ENCODE measurements around the gene RINL.
A peak's percentile ranks its signal among the peaks of the same experiment; 100 is the strongest.
"Not testable (repeated sequence)": the region's sequence is repeated elsewhere in the genome, so short reads cannot be mapped to it uniquely, and the experiment has no call there.

Gene RINL

DNA sequence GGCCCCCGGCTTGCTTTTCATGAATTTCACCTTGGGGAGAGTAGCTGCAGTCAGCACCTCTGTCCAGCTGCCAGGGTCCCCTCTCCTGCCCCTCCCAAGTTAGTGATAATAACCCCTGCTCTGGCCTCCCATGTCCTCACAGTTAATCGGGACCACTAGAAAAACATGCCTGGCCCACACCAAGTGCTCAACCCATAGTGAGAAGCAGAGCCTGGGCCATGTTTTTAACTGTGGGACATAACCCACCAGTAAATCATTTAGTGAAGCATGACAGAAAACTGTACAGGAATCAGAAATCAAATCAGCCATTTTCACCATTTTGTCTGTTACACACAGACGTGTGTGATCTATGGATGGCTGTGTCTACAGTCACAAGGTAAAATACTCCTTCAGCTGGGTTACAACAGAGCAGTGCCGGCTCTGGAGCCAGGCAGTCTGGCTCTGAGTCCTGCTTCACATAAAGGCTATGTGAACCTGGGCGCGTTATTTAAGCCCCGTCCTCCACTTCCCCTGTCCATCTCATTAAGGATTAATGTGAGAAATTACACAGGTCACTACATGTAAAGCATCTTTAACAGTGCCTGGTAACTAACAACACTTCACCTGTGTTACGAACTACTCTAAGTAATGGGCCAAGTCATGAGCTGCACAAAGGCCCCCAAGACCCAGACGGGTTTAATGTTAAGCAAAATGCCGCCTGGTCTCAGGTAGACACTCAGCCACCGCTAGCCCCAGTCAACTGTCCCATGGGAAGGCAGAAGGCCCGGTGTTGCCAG lies 38.9 kb downstream of the RINL start:
- Mint-ChIP-seq H3K4me3 (peak overlapping the region; percentile 67), H3K36me3 (peaks cover 35% of the 10 kb centered on the region), H3K27ac (peak overlapping the region; percentile 83), H3K9me3 (no peaks in the 10 kb centered on the region), H3K27me3 (no peaks in the 10 kb centered on the region), H3K4me1 (peaks cover 61% of the 10 kb centered on the region)

DNA sequence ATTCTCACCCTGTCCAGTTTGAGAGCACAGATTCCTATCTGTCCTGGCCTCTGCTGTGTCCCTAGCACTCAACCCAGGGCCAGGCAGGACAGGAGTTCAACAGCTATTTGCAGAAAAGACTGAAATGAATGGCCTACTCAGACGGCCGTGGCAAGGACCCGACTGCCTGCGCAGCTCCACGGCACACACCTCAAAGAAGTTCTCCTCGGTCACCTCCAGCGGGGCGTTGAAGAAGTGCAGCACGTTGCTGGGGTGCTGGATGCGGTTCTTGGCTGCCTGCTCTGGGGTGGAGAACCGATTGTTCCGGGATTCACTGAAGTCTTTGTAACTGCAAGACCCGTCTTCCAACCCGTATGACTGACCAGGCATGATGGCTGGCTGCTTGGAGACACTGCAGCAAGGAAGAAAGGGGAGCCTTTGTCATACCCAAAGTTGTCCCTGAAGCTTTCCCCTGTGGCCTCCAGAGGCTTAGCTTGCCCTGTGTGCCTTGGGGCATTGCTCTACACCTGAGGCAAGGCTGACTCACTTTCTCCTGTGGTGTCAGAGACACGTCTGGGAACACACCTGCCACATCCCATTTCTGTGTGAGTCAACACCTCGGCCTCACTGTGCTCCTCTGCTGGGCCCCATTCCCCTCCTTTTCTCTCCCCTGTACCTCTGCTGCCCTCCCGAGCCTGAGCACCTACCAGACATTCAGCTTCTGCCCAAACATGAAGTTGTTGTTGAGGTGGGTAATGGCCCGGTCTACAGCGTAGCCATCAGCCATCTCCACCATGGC lies 39.7 kb downstream of the RINL start:
- H3K27ac Mint-ChIP-seq, result peak overlapping the region; percentile 83
- no peaks in the 10 kb centered on the region for H3K27me3 Mint-ChIP-seq
- peak overlapping the region; percentile 67 for H3K4me3 Mint-ChIP-seq
- H3K36me3 Mint-ChIP-seq, result peaks cover 28% of the 10 kb centered on the region
- H3K9me3 Mint-ChIP-seq, result no peaks in the 10 kb centered on the region
- peaks cover 53% of the 10 kb centered on the region for H3K4me1 Mint-ChIP-seq

DNA sequence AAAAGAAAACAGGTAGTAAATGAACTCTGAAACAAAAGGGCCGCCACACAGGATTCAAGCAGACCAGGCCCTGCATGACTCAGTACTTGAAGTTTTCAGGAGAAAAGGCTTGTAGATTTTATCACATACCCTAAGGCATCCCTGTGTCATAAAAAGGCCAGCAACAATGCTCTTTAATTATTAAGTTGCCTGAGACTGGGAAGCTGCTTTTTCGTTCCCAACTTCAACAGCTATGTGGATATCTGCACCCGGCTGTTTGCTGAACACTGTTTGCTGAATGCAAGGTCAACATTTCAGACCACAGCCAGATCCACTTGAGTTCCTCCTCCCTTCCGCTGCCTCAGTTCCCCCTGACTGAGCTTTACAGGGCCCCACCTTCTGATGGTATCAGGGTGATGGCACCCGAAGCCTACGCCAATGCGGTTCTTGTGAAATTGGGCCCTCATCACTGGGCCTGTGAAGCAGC lies 40.4 kb downstream of the RINL start:
- peak overlapping the region; percentile 30 for H3K27ac Mint-ChIP-seq
- peaks cover 23% of the 10 kb centered on the region for H3K36me3 Mint-ChIP-seq
- H3K4me1 Mint-ChIP-seq, result peaks cover 46% of the 10 kb centered on the region
- no peaks in the 10 kb centered on the region for H3K27me3 Mint-ChIP-seq
- no peak overlapping the region for H3K4me3 Mint-ChIP-seq
- H3K9me3 Mint-ChIP-seq, result no peaks in the 10 kb centered on the region

DNA sequence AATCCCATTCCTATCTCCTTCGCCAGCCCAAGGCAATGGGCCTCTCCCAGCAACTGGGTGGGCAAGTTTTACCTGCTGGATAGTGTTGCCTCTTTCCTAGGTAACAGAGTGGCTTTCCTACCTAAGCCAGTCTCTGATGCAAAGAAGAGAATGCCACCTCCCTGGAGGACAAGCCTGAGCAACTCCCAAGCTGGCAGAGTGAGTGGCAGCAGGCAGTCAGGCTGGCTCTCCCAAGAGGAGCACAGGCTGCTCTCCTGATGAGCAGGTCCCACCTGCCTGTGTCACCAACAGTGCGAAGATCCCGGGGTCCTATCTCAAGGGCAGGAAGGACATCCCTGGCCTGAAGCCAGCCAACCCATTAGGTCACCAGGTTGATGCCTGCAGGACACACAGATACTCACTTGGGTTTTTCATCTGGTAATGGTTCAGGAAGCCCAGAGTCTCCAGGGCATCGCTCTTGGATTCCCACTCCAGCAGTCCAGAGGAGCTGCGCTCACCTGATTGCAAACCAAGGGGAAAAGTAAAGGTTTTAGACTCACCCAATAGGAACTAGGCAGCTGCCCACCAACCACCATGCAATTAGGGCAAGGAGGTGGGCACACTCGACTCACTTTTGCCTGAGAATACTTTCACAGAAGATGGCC lies 41.0 kb downstream of the RINL start:
- no peak overlapping the region for H3K4me3 Mint-ChIP-seq
- H3K9me3 Mint-ChIP-seq, result no peaks in the 10 kb centered on the region
- no peaks in the 10 kb centered on the region for H3K27me3 Mint-ChIP-seq
- peaks cover 18% of the 10 kb centered on the region for H3K36me3 Mint-ChIP-seq
- peaks cover 43% of the 10 kb centered on the region for H3K4me1 Mint-ChIP-seq
- peak overlapping the region; percentile 30 for H3K27ac Mint-ChIP-seq

DNA sequence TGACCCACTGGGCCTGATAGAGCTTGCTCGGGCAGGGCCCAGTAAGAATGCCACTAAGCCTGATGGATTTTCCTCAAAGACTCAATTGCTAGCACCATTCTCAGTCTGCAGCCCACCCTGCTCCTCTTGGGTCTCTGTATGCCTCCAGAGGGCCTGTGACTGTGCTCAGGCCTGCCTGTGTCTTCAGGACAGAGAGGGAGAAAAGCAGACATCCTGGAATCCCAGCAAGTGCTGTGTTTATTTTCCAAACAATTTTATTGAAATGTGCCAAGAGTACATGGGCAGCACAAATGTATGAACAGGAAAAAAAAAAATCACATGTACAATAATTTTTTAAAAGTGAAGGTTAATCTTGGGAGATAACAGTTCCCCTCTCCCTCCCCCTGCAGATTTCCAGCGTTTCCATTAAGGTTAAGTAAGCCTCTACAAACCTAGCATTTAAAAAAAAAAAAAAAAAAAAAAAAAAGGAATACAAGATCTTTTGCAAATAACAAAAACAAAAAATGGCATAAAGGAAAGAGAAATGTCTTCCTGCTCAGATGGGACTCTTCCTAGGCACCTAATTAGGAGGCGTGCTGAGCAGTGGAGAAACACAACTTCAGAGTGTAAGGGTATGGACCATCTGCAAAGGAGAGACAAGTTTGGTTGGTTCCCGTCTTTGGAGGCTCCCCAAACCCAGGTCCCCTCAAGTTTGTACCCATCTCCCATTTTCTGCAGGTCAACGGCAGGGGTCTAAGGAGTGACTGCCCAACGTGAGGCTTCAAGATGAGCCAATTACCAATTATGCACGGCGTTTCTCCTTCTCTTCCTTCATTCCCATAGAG lies 41.7 kb downstream of the RINL start:
- no peak overlapping the region for H3K4me3 Mint-ChIP-seq
- no peak overlapping the region for H3K27ac Mint-ChIP-seq
- H3K27me3 Mint-ChIP-seq, result no peaks in the 10 kb centered on the region
- no peaks in the 10 kb centered on the region for H3K9me3 Mint-ChIP-seq
- peaks cover 14% of the 10 kb centered on the region for H3K36me3 Mint-ChIP-seq
- peaks cover 41% of the 10 kb centered on the region for H3K4me1 Mint-ChIP-seq

DNA sequence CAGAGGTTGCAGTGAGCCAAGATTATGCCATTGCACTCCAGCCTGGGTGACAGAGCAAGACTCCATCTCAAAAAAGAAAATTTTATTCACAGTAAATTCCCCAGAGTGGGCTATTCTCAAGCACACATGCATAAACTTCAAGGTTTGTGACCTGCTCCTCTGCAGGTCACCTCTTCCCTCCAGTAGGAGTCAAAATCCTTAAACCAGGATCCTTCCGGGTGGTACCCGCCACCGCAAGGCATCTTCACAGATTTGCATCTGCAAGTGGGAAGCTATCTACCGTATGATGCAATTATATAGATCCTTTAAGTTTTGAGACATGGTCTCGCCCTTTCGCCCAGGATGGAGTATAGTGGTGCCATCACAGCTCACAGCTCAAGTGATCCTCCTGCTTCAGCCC lies 43.5 kb downstream of the RINL start:
- Mint-ChIP-seq H3K4me3 (no peak overlapping the region), H3K36me3 (peaks cover 14% of the 10 kb centered on the region), H3K9me3 (no peaks in the 10 kb centered on the region), H3K4me1 (peaks cover 42% of the 10 kb centered on the region), H3K27ac (peak overlapping the region; percentile 55), H3K27me3 (no peaks in the 10 kb centered on the region)

DNA sequence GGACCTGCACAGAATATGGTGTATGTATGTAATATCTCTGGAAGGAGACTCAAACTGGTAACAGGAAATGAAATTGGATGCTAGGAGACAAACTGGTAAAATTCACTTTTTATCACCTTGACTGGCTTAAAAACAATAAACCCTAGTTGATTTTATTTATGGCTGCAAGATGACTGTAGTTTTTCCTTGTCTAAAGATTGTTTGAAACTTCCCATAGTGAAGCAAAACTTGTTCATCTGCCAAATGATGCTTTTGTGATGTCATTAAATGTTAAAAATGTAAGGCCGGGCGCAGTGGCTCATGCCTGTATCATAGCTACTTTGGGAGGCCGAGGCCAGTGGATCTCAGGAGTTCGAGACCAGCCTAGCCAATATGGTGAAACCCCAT lies 44.0 kb downstream of the RINL start:
- H3K27me3 Mint-ChIP-seq, result no peaks in the 10 kb centered on the region
- H3K36me3 Mint-ChIP-seq, result peaks cover 10% of the 10 kb centered on the region
- no peak overlapping the region for H3K27ac Mint-ChIP-seq
- H3K4me1 Mint-ChIP-seq, result peaks cover 37% of the 10 kb centered on the region
- H3K9me3 Mint-ChIP-seq, result no peaks in the 10 kb centered on the region
- H3K4me3 Mint-ChIP-seq, result no peak overlapping the region

DNA sequence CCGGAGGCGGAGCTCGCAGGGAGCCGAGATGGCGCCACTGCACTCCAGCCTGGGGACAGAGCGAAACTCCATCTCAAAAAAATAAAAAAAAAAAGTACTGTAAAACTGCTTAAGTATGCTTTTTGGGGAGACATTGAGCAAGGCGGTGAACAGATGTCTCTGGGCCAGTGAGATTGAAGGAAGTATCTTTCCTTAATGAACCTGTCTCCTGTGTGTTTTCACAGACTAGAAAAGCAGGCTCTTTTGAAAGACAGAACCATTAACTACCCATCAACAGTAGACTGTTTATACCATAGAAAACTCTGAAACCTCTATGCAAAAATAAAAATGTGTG lies 45.0 kb downstream of the RINL start:
- Mint-ChIP-seq H3K9me3 (no peaks in the 10 kb centered on the region), H3K4me1 (peaks cover 32% of the 10 kb centered on the region), H3K27me3 (no peaks in the 10 kb centered on the region), H3K4me3 (no peak overlapping the region), H3K36me3 (peaks cover 11% of the 10 kb centered on the region), H3K27ac (no peak overlapping the region)

DNA sequence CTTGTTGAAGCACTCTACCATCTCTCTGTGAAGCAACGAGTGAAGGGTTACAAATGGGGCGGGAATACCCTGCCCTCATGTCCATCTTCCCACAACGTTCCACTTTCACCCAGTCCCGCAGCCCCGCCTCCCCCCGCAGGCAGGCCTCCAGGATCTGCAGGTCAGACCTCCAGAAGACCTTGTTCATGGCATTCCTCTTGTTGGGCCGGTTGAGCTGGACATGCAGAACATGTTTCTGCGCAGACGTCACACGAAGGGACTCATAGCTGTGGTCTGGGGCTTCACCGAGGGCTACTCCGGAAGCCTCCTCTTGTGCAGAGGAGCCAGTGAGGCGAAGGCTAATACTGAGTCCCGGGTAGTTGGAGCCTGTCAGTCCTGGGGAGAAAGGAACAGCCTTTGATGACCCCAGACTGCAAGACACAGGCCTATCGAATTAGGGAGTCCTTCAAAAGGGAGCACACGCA lies 46.9 kb downstream of the RINL start:
- H3K4me3 Mint-ChIP-seq, result peak overlapping the region; percentile 89
- H3K4me1 Mint-ChIP-seq, result peaks cover 45% of the 10 kb centered on the region
- peak overlapping the region; percentile 90 for H3K27ac Mint-ChIP-seq
- H3K9me3 Mint-ChIP-seq, result no peaks in the 10 kb centered on the region
- no peaks in the 10 kb centered on the region for H3K27me3 Mint-ChIP-seq
- peaks cover 12% of the 10 kb centered on the region for H3K36me3 Mint-ChIP-seq

DNA sequence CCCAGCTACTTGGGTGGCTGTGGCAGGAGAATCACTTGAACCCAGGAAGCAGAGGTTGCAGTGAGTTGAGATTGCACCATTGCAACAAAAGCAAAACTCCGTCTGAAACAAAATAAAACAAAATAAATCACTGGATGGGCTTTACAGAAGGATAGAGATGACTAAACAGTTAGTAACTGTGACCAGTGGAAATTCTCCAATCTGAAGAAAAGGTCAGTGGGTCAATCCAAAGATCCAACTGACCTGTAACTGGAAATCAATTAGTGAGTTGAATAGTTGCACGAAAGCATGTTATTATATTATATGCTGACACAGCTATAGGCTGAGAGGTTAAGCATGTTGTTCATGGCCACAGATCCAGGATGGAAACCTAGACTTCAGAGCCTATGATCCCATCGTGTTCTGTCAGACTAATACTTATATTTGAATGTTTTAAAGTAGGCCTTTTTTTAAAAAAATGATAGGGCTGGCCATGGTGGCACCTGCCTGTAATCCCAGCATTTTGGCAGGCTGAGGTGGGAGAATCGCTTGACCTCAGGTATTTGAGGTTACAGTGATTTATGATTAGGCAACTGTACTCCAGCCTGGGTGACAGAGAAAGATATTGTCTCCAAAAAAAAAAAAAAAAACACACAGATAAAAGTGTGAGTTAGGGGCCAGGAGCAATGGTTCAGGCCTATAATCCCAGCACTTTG lies 47.9 kb downstream of the RINL start:
- H3K36me3 Mint-ChIP-seq, result peaks cover 12% of the 10 kb centered on the region
- H3K9me3 Mint-ChIP-seq, result no peaks in the 10 kb centered on the region
- peak overlapping the region; percentile 89 for H3K4me3 Mint-ChIP-seq
- peak overlapping the region; percentile 23 for H3K27ac Mint-ChIP-seq
- peaks cover 51% of the 10 kb centered on the region for H3K4me1 Mint-ChIP-seq
- H3K27me3 Mint-ChIP-seq, result no peaks in the 10 kb centered on the region

DNA sequence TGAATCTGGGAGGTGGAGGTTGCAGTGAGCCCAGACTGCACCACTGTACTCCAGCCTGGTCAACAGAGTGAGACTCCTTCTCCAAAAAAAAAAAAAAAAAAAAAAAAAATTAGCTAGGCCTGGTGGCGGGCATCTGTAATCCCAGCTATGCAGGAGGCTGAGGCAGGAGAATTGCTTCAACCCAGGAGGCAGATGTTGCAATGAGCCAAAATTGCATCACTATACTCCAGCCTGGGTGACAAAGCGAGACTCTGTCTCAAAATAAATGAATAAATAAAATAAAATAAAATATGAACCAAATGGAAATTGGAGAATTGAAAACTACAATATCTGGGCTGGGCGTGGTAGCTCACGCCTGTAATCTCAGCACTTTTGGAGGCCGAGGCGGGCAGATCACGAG lies 48.9 kb downstream of the RINL start:
- Mint-ChIP-seq H3K4me1 (peaks cover 60% of the 10 kb centered on the region), H3K36me3 (peaks cover 12% of the 10 kb centered on the region)
- not testable (repeated sequence) for H3K27me3 Mint-ChIP-seq, H3K27ac Mint-ChIP-seq, H3K9me3 Mint-ChIP-seq, H3K4me3 Mint-ChIP-seq

DNA sequence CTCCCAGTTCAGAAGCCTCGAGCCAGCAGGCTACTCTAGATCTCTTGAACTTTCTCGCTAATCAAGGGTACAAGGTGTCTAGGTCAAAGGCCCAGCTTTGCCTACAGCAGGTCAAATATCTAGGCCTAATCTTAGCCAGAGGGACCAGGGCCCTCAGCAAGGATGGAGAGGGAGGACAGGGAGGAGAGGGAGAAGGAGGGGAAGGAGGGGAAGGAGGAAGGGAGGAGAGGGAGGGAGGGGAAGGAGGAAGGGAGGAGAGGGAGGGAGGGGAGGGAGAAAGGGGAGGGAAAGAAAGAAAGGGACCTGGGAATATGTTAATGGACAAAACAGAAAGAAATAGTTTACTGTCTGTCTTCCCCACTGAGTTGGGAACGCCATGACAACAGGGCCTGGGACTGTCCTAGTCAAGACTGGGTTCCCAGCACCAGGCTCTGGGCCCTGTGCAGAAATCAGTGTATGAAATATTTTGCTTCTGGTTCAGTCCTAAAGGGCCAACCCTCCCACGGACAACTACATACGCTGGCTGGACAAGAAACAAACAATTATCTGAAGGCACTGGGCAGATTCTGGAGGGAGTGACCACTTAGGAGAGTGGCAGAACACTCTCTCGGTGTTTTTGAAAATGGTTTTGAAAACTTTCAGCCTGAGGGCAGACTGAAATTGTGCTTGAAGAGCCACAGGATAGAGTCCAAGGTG lies 51.1 kb downstream of the RINL start:
- H3K36me3 Mint-ChIP-seq, result peaks cover 20% of the 10 kb centered on the region
- H3K27ac Mint-ChIP-seq, result no peak overlapping the region
- H3K4me3 Mint-ChIP-seq, result no peak overlapping the region
- no peaks in the 10 kb centered on the region for H3K9me3 Mint-ChIP-seq
- no peaks in the 10 kb centered on the region for H3K27me3 Mint-ChIP-seq
- H3K4me1 Mint-ChIP-seq, result peaks cover 68% of the 10 kb centered on the region

DNA sequence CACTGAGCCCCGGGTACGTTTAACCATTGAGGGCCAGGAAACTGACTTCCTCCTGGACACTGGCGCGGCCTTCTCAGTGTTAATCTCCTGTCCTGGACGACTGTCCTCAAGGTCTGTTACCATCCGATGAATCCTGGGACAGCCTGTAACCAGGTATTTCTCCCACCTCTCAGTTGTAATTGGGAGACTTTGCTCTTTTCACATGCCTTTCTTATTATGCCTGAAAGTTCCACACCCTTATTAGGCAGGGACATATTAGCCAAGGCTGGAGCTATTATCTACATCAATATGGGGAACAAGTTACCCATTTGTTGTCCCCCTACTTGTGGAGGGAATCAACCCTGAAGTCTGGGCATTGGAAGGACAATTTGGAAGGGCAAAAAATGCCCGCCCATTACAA lies 52.1 kb downstream of the RINL start:
- H3K27me3 Mint-ChIP-seq, H3K27ac Mint-ChIP-seq, H3K4me3 Mint-ChIP-seq, H3K9me3 Mint-ChIP-seq: not testable (repeated sequence)
- Mint-ChIP-seq H3K4me1 (peaks cover 60% of the 10 kb centered on the region), H3K36me3 (peaks cover 18% of the 10 kb centered on the region)

DNA sequence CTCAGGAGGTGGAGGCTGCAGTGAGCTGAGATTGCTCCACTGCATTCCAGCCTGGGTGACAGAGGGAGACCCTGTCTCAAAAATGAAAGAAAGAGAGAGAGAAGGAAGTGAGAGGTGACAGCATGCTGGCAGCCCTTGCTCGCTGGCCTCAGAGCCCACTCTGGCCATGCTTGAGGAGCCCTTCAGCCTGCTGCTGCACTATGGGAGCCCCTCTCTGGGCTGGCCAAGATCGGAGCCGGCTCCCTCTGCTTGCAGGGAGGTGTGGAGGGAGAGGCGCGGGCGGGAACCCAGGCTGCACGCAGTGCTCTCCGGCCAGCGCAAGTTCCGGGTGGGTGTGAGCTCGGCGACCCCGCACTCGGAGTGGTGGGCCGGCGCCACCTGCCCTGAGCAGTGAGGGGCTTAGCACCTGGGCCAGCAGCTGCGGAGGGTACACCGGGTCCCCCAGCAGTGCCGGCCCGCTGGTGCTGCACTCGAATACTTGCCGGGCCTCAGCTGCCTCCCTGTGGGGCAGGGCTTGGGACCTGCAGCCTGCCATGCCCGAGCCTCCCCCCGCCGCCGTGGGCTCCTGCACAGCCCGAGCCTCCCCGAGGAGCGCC lies 56.7 kb downstream of the RINL start:
- not testable (repeated sequence) for H3K27ac Mint-ChIP-seq, H3K4me3 Mint-ChIP-seq, H3K27me3 Mint-ChIP-seq, H3K9me3 Mint-ChIP-seq
- H3K36me3 Mint-ChIP-seq, result peaks cover 14% of the 10 kb centered on the region
- peaks cover 36% of the 10 kb centered on the region for H3K4me1 Mint-ChIP-seq
